ENCODE measurements around the gene ABLIM1. TPM values are rescaled to one million over a fixed set of nuclear protein-coding genes. Genes with fewer than 3 reads are reported as not detected.

Gene ABLIM1
- total and polyA plus RNA-seq, 2 of the 4 experiments (the other 2 are of a cell fraction): 7.7 to 9.9 TPM

- ATAC-seq (ENCODE audit: low read depth) (no peak; the same call in 1 of the 2 replicates), DNase-seq (no peak)
- Histone ChIP-seq H4K5ac (ENCODE audit: low read depth, low read length) (no peak overlapping the region), H4K8ac (ENCODE audit: low read depth in 2 of 2, low read length in 2 of 2) (no peak overlapping the region), H3K18ac (ENCODE audit: low read depth, low read length) (no peak overlapping the region), H2BK15ac (ENCODE audit: low read depth, low read length) (no peak overlapping the region), H3K9me3 (ENCODE audit: control insufficient read depth, insufficient read depth, low read length) (no peaks in the 10 kb centered on the region), H4K91ac (ENCODE audit: insufficient read depth, low read depth, low read length) (no peak overlapping the region), H2AK5ac (ENCODE audit: low read depth, low read length) (no peak overlapping the region), H3K36me3 (ENCODE audit: control insufficient read depth, insufficient read depth, low read length) (no peaks in the 10 kb centered on the region), H3K4ac (ENCODE audit: low read depth, low read length) (no peak overlapping the region), H3K4me2 (ENCODE audit: low read depth, low read length) (no peak overlapping the region), H3K23ac (ENCODE audit: low read depth, low read length) (no peak overlapping the region), H2AFZ (replicated peaks; ENCODE audit: low read length, poor library complexity) (no peak overlapping the region), H3K9me1 (ENCODE audit: insufficient read depth, low read length) (no peaks in the 10 kb centered on the region), H2BK5ac (ENCODE audit: low read depth, low read length, poor library complexity, severe bottlenecking) (no peak overlapping the region), H4K20me1 (ENCODE audit: insufficient read depth, low read length) (peaks cover 5% of the 10 kb centered on the region; the same call in 1 of the 2 replicates), H3K27me3 (ENCODE audit: control insufficient read depth, insufficient read depth, low read length) (peaks cover 2% of the 10 kb centered on the region; the same call in 1 of the 2 replicates), H3K4me3 (ENCODE audit: insufficient read depth, low read depth, low read length) (no peak overlapping the region), H2AK9ac (replicated peaks; ENCODE audit: low read depth, low read length, poor library complexity) (no peak overlapping the region), H3K9ac (ENCODE audit: low read depth, low read length) (no peak overlapping the region), H2BK20ac (ENCODE audit: low read depth, low read length) (no peak overlapping the region), H2BK120ac (ENCODE audit: low read depth, low read length) (no peak overlapping the region), H3K27ac (ENCODE audit: insufficient read depth, low read length) (no peak overlapping the region), H3K14ac (replicated peaks; ENCODE audit: low read depth, low read length) (no peak overlapping the region), H3K79me1 (ENCODE audit: low read depth in 1 of 2, low read length in 2 of 2) (no peaks in the 10 kb centered on the region; a peak in 1 of 4 replicates), H3K4me1 (ENCODE audit: control insufficient read depth, insufficient read depth, low read length) (no peaks in the 10 kb centered on the region), H3K56ac (ENCODE audit: extremely low read depth, insufficient read depth, low read length) (no peak overlapping the region)
- POLR2A ChIA-PET (ENCODE audit: unreplicated experiment): no interaction called here
- dilution Hi-C loops (cut with HindIII; ENCODE audit: low sequenced_read_pairs, unreplicated experiment): no loop called here
- in situ Hi-C loops (cut with MboI; ENCODE audit: low sequenced_read_pairs): loop anchor here (5.0 to 25.0 kb wide), 4 partner anchors 75 to 665 kb away; no protein-coding TSS in a partner anchor
- CTCF ChIA-PET: interaction anchor here (0.6 to 2.0 kb wide), 11 partner anchors 10 to 309 kb away, joined by 3 to 6 read pairs (median 4); no protein-coding TSS in a partner anchor
- no TSS peak for BruUV-seq (replicated peaks)
- WGBS, 2 experiments (ENCODE audit: extremely low coverage in 2 of 2, insufficient read length in 1 of 2): 83% methylated on average over 3 of the region's 11 CpGs; no CpG with 5 or more reads in 1 of the 2 experiments
- intact Hi-C loops (cut with micrococcal nuclease): loop anchor here (1.0 to 2.0 kb wide), 5 partner anchors 76 to 657 kb away; no protein-coding TSS in a partner anchor
- TF ChIP-seq FOS (IDR thresholded peaks at IDR 0.05; ENCODE audit: low read depth, low read length) (no peak), RFX5 (IDR thresholded peaks at IDR 0.05; ENCODE audit: low read depth, low read length) (no peak), MXI1 (IDR thresholded peaks at IDR 0.05; ENCODE audit: borderline replicate concordance, low read depth, low read length) (no peak), CHD1 (IDR thresholded peaks at IDR 0.05; ENCODE audit: low read depth, low read length) (no peak), POLR2A (IDR thresholded peaks at IDR 0.05; ENCODE audit: low read depth, low read length) (no peak), ELK1 (IDR thresholded peaks at IDR 0.05; ENCODE audit: borderline replicate concordance, low read depth, low read length) (no peak), CEBPB (IDR thresholded peaks at IDR 0.05; ENCODE audit: low read depth, low read length) (no peak), MAFK (IDR thresholded peaks at IDR 0.05; ENCODE audit: low read depth, low read length) (no peak), BHLHE40 (IDR thresholded peaks at IDR 0.05; ENCODE audit: low read depth, low read length) (no peak), NFE2L2 (IDR thresholded peaks at IDR 0.05; ENCODE audit: low read depth, low read length) (no peak), RAD21 (IDR thresholded peaks at IDR 0.05; ENCODE audit: low read length) (no peak), SMC3 (IDR thresholded peaks at IDR 0.05; ENCODE audit: low read depth, low read length) (no peak), RCOR1 (IDR thresholded peaks at IDR 0.05; ENCODE audit: insufficient replicate concordance, low read length) (no peak), USF2 (IDR thresholded peaks at IDR 0.05; ENCODE audit: low read depth, low read length) (no peak), MAZ (IDR thresholded peaks at IDR 0.05; ENCODE audit: borderline replicate concordance, low read depth, low read length) (no peak)
These were observed 185.9 kb downstream of the ABLIM1 start for GRCh38 chr10:114471906-114472876.

All from IMR-90 (cell line).